Effector memory CD4-positive, alpha-beta T cell (primary cell): ENCODE results near the gene PCGF3.
"Not testable (repeated sequence)": the region's sequence is repeated elsewhere in the genome, so short reads cannot be mapped to it uniquely, and the experiment has no call there.

Source experiments
- DNase-seq, 3 donors: peaks; one replicate each; pipeline ENCODE4 v3.0.0-alpha.2; 2020
- H3K27ac ChIP-seq: 2 replicates; pipeline ENCODE4 v1.7.0; 2013; ENCODE audit warnings: mild to moderate bottlenecking, low read length, moderate library complexity; ENCODE audit not compliant: insufficient read depth, poor library complexity, severe bottlenecking
- H3K27me3 ChIP-seq: replicated peaks from 2 replicates; pipeline ENCODE4 v1.7.0; 2013; ENCODE audit warnings: mild to moderate bottlenecking, low read length; ENCODE audit not compliant: insufficient read depth, control insufficient read depth, poor library complexity, severe bottlenecking
- H3K36me3 ChIP-seq: 2 replicates; pipeline ENCODE4 v1.7.0; 2013; ENCODE audit warnings: mild to moderate bottlenecking, low read length, moderate library complexity; ENCODE audit not compliant: control insufficient read depth, insufficient read depth
- H3K4me1 ChIP-seq: 2 replicates; pipeline ENCODE4 v1.7.0; 2013; ENCODE audit warnings: low read length, mild to moderate bottlenecking; ENCODE audit not compliant: control insufficient read depth, insufficient read depth, poor library complexity, severe bottlenecking
- H3K4me3 ChIP-seq: 2 replicates; pipeline ENCODE4 v1.7.0; 2013; ENCODE audit warnings: low read length, low read depth, mild to moderate bottlenecking; ENCODE audit not compliant: insufficient read depth, poor library complexity, severe bottlenecking
- H3K9me3 ChIP-seq: 2 replicates; pipeline ENCODE4 v1.7.0; 2013; ENCODE audit warnings: mild to moderate bottlenecking, low read length, moderate library complexity; ENCODE audit not compliant: control insufficient read depth

Gene PCGF3

GRCh38 chr4:773214-773613 lies 67.6 kb downstream of the PCGF3 start:
- Histone ChIP-seq H3K27me3 (no peaks in the 10 kb centered on the region), H3K9me3 (no peaks in the 10 kb centered on the region), H3K4me1 (peaks cover 11% of the 10 kb centered on the region), H3K36me3 (peaks cover 27% of the 10 kb centered on the region), H3K4me3 (no peak overlapping the region), H3K27ac (peak overlapping the region; percentile 4)
- DNase-seq: no peak

DNA sequence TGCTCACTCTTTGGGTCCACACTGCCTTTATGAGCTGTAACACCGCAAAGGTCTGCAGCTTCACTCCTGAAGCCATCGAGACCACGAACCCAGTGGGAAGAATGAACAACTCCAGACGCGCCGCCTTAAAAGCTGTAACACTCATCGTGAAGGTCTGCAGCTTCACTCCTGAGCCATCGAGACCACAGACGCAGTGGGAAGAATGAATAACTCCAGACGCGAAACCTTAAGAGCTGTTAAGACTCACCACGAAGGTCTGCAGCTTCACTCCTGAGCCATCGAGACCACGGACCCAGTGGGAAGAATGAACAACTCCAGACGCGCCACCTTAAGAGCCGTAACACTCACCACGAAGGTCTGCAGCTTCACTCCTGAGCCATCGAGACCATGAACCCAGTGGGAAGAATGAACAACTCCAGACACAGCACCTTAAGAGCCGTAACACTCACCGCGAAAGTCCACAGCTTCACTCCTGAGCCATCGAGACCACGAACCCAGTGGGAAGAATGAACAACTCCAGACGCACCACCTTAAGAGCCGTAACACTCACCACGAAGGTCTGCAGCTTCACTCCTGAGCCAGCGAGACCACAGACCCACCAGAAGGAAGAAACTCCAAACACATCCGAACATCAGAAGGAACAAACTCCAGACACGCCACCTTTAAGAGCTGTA lies 68.9 kb downstream of the PCGF3 start:
- not testable (repeated sequence) for H3K9me3 ChIP-seq, H3K4me3 ChIP-seq, DNase-seq, H3K27ac ChIP-seq, H3K27me3 ChIP-seq
- peaks cover 33% of the 10 kb centered on the region for H3K36me3 ChIP-seq
- H3K4me1 ChIP-seq: peaks cover 15% of the 10 kb centered on the region

DNA sequence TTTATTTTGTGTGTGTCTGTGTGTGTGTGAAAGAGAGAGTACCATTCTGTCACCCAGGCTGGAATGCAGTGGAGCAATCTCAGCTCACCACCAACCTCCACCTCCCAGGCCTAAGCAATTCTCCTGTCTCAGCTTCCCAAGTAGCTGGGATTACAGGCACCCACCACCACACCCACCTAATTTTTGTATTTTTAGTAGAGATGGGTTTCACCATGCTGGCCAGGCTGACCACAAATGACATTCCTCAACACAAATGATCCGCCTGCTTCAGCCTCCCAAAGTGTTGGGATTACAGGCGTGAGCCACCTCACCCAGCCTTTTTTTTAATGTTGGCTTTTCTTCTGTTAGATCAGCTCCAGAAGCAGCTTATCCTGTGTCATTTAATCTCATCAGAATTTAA lies 69.9 kb downstream of the PCGF3 start:
- Histone ChIP-seq H3K36me3 (peaks cover 35% of the 10 kb centered on the region), H3K4me1 (peaks cover 24% of the 10 kb centered on the region)
- H3K9me3 ChIP-seq, H3K4me3 ChIP-seq, H3K27me3 ChIP-seq, H3K27ac ChIP-seq, DNase-seq: not testable (repeated sequence)

GRCh38 chr4:776743-777441 lies 71.3 kb downstream of the PCGF3 start:
- Histone ChIP-seq H3K27me3 (no peaks in the 10 kb centered on the region), H3K9me3 (no peaks in the 10 kb centered on the region), H3K36me3 (peaks cover 30% of the 10 kb centered on the region), H3K4me1 (peaks cover 31% of the 10 kb centered on the region), H3K4me3 (no peak overlapping the region), H3K27ac (no peak overlapping the region)
- DNase-seq: no peak

GRCh38 chr4:777520-778262 lies 72.1 kb downstream of the PCGF3 start:
- Histone ChIP-seq H3K27ac (no peak overlapping the region), H3K36me3 (peaks cover 30% of the 10 kb centered on the region), H3K9me3 (no peaks in the 10 kb centered on the region), H3K4me1 (peaks cover 35% of the 10 kb centered on the region), H3K27me3 (no peaks in the 10 kb centered on the region), H3K4me3 (no peak overlapping the region)
- DNase-seq: no peak

GRCh38 chr4:779555-779954 lies 73.9 kb downstream of the PCGF3 start:
- H3K36me3 ChIP-seq: peaks cover 22% of the 10 kb centered on the region
- no peak overlapping the region for H3K27ac ChIP-seq
- DNase-seq: no peak
- no peaks in the 10 kb centered on the region for H3K9me3 ChIP-seq
- H3K27me3 ChIP-seq: peaks cover 4% of the 10 kb centered on the region
- peaks cover 35% of the 10 kb centered on the region for H3K4me1 ChIP-seq
- H3K4me3 ChIP-seq: no peak overlapping the region

GRCh38 chr4:780255-780654 lies 74.6 kb downstream of the PCGF3 start:
- H3K9me3 ChIP-seq, DNase-seq: not testable (repeated sequence)
- peak overlapping the region; percentile 91 for H3K27ac ChIP-seq
- H3K4me1 ChIP-seq: peaks cover 38% of the 10 kb centered on the region
- H3K4me3 ChIP-seq: peak overlapping the region; percentile 97
- peaks cover 11% of the 10 kb centered on the region for H3K27me3 ChIP-seq
- H3K36me3 ChIP-seq: peaks cover 18% of the 10 kb centered on the region

GRCh38 chr4:780716-781492 lies 75.3 kb downstream of the PCGF3 start:
- no peaks in the 10 kb centered on the region for H3K9me3 ChIP-seq
- H3K27ac ChIP-seq: peak overlapping the region; percentile 91
- H3K27me3 ChIP-seq: peaks cover 17% of the 10 kb centered on the region
- peaks cover 14% of the 10 kb centered on the region for H3K36me3 ChIP-seq
- H3K4me3 ChIP-seq: peak overlapping the region; percentile 97
- no peak for DNase-seq
- peaks cover 40% of the 10 kb centered on the region for H3K4me1 ChIP-seq

DNA sequence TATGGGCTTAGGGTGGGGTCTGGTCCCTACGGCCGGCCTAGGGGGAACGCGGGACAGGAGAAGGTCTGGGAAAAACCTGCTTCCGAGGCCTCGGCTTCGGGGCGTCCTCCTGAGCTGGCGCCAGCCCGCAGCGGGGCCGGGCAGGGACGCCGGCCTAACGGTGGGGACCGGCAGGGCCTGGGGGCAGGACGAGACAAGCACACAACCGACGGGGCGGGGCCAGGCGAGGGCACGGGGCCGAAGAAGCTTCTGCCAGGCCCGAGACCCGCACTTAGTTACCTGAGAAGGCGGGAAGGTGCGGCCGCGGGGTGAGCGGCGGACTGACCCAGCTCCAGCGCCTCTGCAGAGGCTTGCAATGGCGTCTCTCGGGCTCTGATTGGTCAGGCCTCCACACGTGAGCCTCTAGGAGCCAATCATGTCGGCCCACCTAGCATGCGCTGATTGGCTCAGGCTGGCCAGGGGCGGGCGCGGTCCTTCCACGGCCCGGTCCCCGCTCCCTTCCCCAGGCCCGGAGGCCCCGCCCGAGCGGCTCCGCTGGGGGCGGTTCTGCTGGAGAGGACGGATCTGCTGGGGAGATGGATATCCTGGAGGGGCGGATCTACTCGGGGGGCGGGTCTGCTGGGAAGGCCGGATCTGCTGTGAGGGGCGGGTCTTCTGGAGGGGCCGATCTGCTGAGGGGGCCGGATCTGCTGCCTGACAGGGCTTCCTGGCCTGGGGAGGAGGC lies 76.0 kb downstream of the PCGF3 start:
- H3K4me1 ChIP-seq: peaks cover 46% of the 10 kb centered on the region
- H3K27me3 ChIP-seq: peaks cover 25% of the 10 kb centered on the region
- peak overlapping the region; percentile 91 for H3K27ac ChIP-seq
- no peaks in the 10 kb centered on the region for H3K9me3 ChIP-seq
- peaks cover 9% of the 10 kb centered on the region for H3K36me3 ChIP-seq
- DNase-seq: peak; percentile 98 to 100 (median 98)
- peak overlapping the region; percentile 97 for H3K4me3 ChIP-seq
